ENCODE data around the gene EVX2.

EVX2 gene

DNA sequence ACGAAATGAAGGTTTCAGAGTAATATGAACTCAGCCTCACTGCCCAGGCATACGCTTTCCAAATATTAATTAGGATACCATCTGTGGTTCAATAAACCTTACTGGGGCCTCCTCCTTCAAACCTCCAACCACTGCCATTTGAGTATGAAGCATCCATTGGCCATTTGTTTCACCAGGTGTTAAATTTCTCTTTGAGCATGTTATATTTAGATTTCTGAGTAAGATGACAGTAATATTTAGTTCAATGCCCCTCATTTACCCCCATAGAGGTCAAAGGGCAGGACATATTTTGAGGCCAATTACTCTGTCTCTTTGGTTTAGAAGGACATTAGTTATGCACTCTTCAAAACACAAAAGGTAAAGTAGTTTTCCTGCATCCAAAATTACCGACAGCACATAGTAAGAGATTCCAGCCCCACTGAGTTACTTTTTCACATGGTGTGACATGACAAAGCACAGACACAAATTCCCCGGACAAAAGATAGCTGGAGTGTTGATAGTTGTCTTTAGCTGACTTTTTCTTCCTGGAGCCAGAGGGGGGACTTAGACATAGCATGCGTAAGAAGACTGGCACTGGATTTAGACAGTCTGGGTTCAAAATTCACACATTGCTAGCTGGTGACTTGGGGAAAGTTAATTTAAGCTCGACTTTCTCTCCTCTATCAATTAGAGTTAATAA is 48.6 kb downstream of the EVX2 start:
- no peak for TF ChIP-seq CTCF (IDR thresholded peaks at IDR 0.05; ENCODE audit: low read depth, low read length)
- no peak for DNase-seq (ENCODE audit: extremely low read depth, low read depth)

GRCh38 chr2:176027806-176028205 is 56.0 kb downstream of the EVX2 start:
- TF ChIP-seq CTCF (IDR thresholded peaks at IDR 0.05; ENCODE audit: low read depth, low read length): no peak
- DNase-seq (ENCODE audit: extremely low read depth, low read depth): no peak

Measured in AG09319 (cell line).